ENCODE results near the gene CSTPP1. TPM values are rescaled to one million over a fixed set of nuclear protein-coding genes. Genes with fewer than 3 reads are reported as not detected.

The CSTPP1 gene
- total and polyA plus RNA-seq, 2 donors (not counting 3 experiments of a cell fraction or from before 2014, with no cell fraction given): 25.9 to 38.2 TPM

GRCh38 chr11:47021527-47021818 is 84.9 kb downstream of the CSTPP1 start:
- Histone ChIP-seq H3K27ac (ENCODE audit: insufficient read depth, low read depth, low read length) (no peak overlapping the region), H3K4me1 (ENCODE audit: control insufficient read depth, extremely low read depth, insufficient read depth, low read length) (no peaks in the 10 kb centered on the region), H4K20me1 (replicated peaks; ENCODE audit: control insufficient read depth, extremely low read depth, insufficient read depth, low read length) (no peaks in the 10 kb centered on the region), H3K36me3 (ENCODE audit: control insufficient read depth in 2 of 2, extremely low read depth in 1 of 2, insufficient read depth in 2 of 2, low read length in 2 of 2) (no peaks in the 10 kb centered on the region), H2AFZ (ENCODE audit: low read depth, low read length) (no peak overlapping the region), H3K9me3 (replicated peaks; ENCODE audit: control insufficient read depth, insufficient read depth, low read length) (no peaks in the 10 kb centered on the region), H3K9me1 (replicated peaks; ENCODE audit: control insufficient read depth, extremely low read depth, insufficient read depth, low read length) (no peaks in the 10 kb centered on the region), H3K4me2 (ENCODE audit: insufficient read depth, low read length) (no peak overlapping the region), H3K4me3 (replicated peaks in 1 of 3; ENCODE audit: insufficient read depth in 1 of 3, low read depth in 1 of 3, low read length in 3 of 3) (no peak overlapping the region), H3K27me3 (ENCODE audit: control insufficient read depth in 2 of 2, insufficient read depth in 2 of 2, low read length in 2 of 2) (no peaks in the 10 kb centered on the region), H3K9ac (replicated peaks; ENCODE audit: extremely low read depth, insufficient read depth, low read length) (no peak overlapping the region), H3K79me2 (ENCODE audit: control insufficient read depth, insufficient read depth, low read length) (no peaks in the 10 kb centered on the region)
- intact Hi-C loops (cut with micrococcal nuclease) (no loop called here), dilution Hi-C loops (cut with MboI; ENCODE audit: extremely low pct_ligation_motif_present, low sequenced_read_pairs) (no loop called here)
- FAIRE-seq (no peak), DNase-seq (ENCODE audit: low read depth, low spot score) (no peak)
- CTCF ChIA-PET: interaction anchor here (0.7 to 1.4 kb wide), 3 partner anchors 11 to 132 kb away, joined by 3 read pairs; no protein-coding TSS in a partner anchor
- BruUV-seq (replicated peaks): no TSS peak
- POLR2A ChIA-PET: no interaction called here
- TF ChIP-seq MYC (IDR thresholded peaks at IDR 0.05; ENCODE audit: low read depth, low read length) (no peak), FOS (IDR thresholded peaks at IDR 0.05; ENCODE audit: borderline replicate concordance, insufficient read depth, low read length) (no peak), CTCF (IDR thresholded peaks at IDR 0.05; ENCODE audit: extremely low read depth in 1 of 2, insufficient read depth in 1 of 2, low read depth in 1 of 2, low read length in 2 of 2) (no peak), GATA2 (IDR thresholded peaks at IDR 0.05; ENCODE audit: insufficient read depth, insufficient read length, low read depth, low read length) (no peak)

GRCh38 chr11:47021965-47022364 is 85.4 kb downstream of the CSTPP1 start:
- intact Hi-C loops (cut with micrococcal nuclease) (no loop called here), dilution Hi-C loops (cut with MboI; ENCODE audit: extremely low pct_ligation_motif_present, low sequenced_read_pairs) (no loop called here)
- CTCF ChIA-PET: interaction anchor here (0.7 to 1.4 kb wide), 3 partner anchors 11 to 131 kb away, joined by 3 read pairs; no protein-coding TSS in a partner anchor
- Histone ChIP-seq H3K9ac (replicated peaks; ENCODE audit: extremely low read depth, insufficient read depth, low read length) (no peak overlapping the region), H3K4me3 (replicated peaks in 1 of 3; ENCODE audit: insufficient read depth in 1 of 3, low read depth in 1 of 3, low read length in 3 of 3) (no peak overlapping the region), H2AFZ (ENCODE audit: low read depth, low read length) (no peak overlapping the region), H3K4me2 (ENCODE audit: insufficient read depth, low read length) (no peak overlapping the region), H3K9me1 (replicated peaks; ENCODE audit: control insufficient read depth, extremely low read depth, insufficient read depth, low read length) (no peaks in the 10 kb centered on the region), H3K79me2 (ENCODE audit: control insufficient read depth, insufficient read depth, low read length) (no peaks in the 10 kb centered on the region), H3K27me3 (ENCODE audit: control insufficient read depth in 2 of 2, insufficient read depth in 2 of 2, low read length in 2 of 2) (no peaks in the 10 kb centered on the region), H4K20me1 (replicated peaks; ENCODE audit: control insufficient read depth, extremely low read depth, insufficient read depth, low read length) (no peaks in the 10 kb centered on the region), H3K9me3 (replicated peaks; ENCODE audit: control insufficient read depth, insufficient read depth, low read length) (no peaks in the 10 kb centered on the region), H3K4me1 (ENCODE audit: control insufficient read depth, extremely low read depth, insufficient read depth, low read length) (no peaks in the 10 kb centered on the region), H3K27ac (ENCODE audit: insufficient read depth, low read depth, low read length) (no peak overlapping the region), H3K36me3 (ENCODE audit: control insufficient read depth in 2 of 2, extremely low read depth in 1 of 2, insufficient read depth in 2 of 2, low read length in 2 of 2) (no peaks in the 10 kb centered on the region)
- FAIRE-seq: no peak
- BruUV-seq (replicated peaks): no TSS peak
- POLR2A ChIA-PET: no interaction called here
- no peak for DNase-seq (ENCODE audit: low read depth, low spot score)
- TF ChIP-seq FOS (IDR thresholded peaks at IDR 0.05; ENCODE audit: borderline replicate concordance, insufficient read depth, low read length): no peak
- no peak for TF ChIP-seq GATA2 (IDR thresholded peaks at IDR 0.05; ENCODE audit: insufficient read depth, insufficient read length, low read depth, low read length)
- TF ChIP-seq JUN (IDR thresholded peaks at IDR 0.05; ENCODE audit: borderline replicate concordance, insufficient read depth, insufficient read length, low read depth): no peak
- TF ChIP-seq POLR2A (IDR thresholded peaks at IDR 0.05; ENCODE audit: low read depth, low read length): no peak
- TF ChIP-seq POLR2AphosphoS5 (IDR thresholded peaks at IDR 0.05; ENCODE audit: insufficient read depth, low read depth, low read length): no peak
- no peak for TF ChIP-seq MYC (IDR thresholded peaks at IDR 0.05; ENCODE audit: low read depth, low read length)
- no peak for TF ChIP-seq EZH2 (IDR thresholded peaks at IDR 0.05; ENCODE audit: borderline replicate concordance, low read depth, low read length, severe bottlenecking)
- TF ChIP-seq CTCF (IDR thresholded peaks at IDR 0.05; ENCODE audit: extremely low read depth in 1 of 2, insufficient read depth in 1 of 2, low read depth in 1 of 2, low read length in 2 of 2): no peak
- TF ChIP-seq MAX (IDR thresholded peaks at IDR 0.05; ENCODE audit: insufficient read depth, insufficient read length): no peak

Measured in endothelial cell of umbilical vein (primary cell).